K562 (cell line): ENCODE data around the gene POLR3A. TPM values are rescaled to one million over a fixed set of nuclear protein-coding genes. Genes with fewer than 3 reads are reported as not detected.

ENCODE experiments used
- ELF2 ChIP-seq: fragments of 250-450 bp; sonication (Bioruptor Pico); IDR thresholded peaks from 2 replicates; pipeline ENCODE4 v1.5.0; 2021; ENCODE audit warnings: mild to moderate bottlenecking
- ETV5 ChIP-seq: sonication (generic); formaldehyde crosslinking; IDR thresholded peaks from 2 replicates; pipeline ENCODE4 v1.4.0; 2020; ENCODE audit warnings: low read depth, mild to moderate bottlenecking, missing genetic modification reagents
- HNRNPH1 ChIP-seq: fragments of 200-400 bp; formaldehyde crosslinking; optimal IDR thresholded peaks from 2 replicates; pipeline ENCODE3; 2017; ENCODE audit warnings: low read depth, mild to moderate bottlenecking, low read length, moderate library complexity
- LCOR ChIP-seq: sonication (generic); formaldehyde crosslinking; IDR thresholded peaks from 2 replicates; pipeline ENCODE4 v1.8.0; 2022; ENCODE audit warnings: mild to moderate bottlenecking, missing genetic modification reagents
- MTA1 ChIP-seq: fragments of 450-650 bp; IDR thresholded peaks from 2 replicates; pipeline ENCODE4 v1.6.1; 2017; ENCODE audit warnings: borderline replicate concordance
- POLR2AphosphoS5 ChIP-seq: IDR thresholded peaks from 2 replicates; pipeline ENCODE4 v1.6.1; 2011; ENCODE audit warnings: mild to moderate bottlenecking, low read depth, low read length, moderate library complexity; ENCODE audit not compliant: control insufficient read depth, insufficient read depth
- SPI1 ChIP-seq: IDR thresholded peaks from 2 replicates; pipeline ENCODE4 v1.6.1; 2011; ENCODE audit warnings: low read depth, low read length, control low read depth, borderline replicate concordance
- THRA ChIP-seq: fragments of 450-650 bp; IDR thresholded peaks from 2 replicates; pipeline ENCODE4 v1.6.1; 2017; ENCODE audit warnings: mild to moderate bottlenecking, moderate library complexity
- ZBTB26 ChIP-seq: fragments of 450-650 bp; formaldehyde crosslinking; IDR thresholded peaks from 2 replicates; pipeline ENCODE4 v1.4.0; 2022; ENCODE audit warnings: missing genetic modification characterization
- ZBTB9 ChIP-seq: fragments of 450-650 bp; formaldehyde crosslinking; IDR thresholded peaks from 2 replicates; pipeline ENCODE4 v1.4.0; 2020; ENCODE audit warnings: mild to moderate bottlenecking, moderate library complexity
- ZNF239 ChIP-seq: fragments of 250-450 bp; sonication (Bioruptor Pico); IDR thresholded peaks from 2 replicates; pipeline ENCODE4 v1.4.0; 2020; ENCODE audit warnings: mild to moderate bottlenecking
- ZNF408 ChIP-seq: fragments of 250-450 bp; sonication (Bioruptor Pico); IDR thresholded peaks from 2 replicates; pipeline ENCODE4 v1.4.0; 2020; ENCODE audit warnings: low read depth, mild to moderate bottlenecking, moderate library complexity
- ZNF445 ChIP-seq: fragments of 250-450 bp; sonication (Bioruptor Pico); IDR thresholded peaks from 2 replicates; pipeline ENCODE4 v1.4.0; 2020; ENCODE audit warnings: low read depth, mild to moderate bottlenecking, moderate library complexity
- ZNF561 ChIP-seq: fragments of 450-650 bp; formaldehyde crosslinking; conservative IDR thresholded peaks from 2 replicates; pipeline ENCODE4 v1.4.0; 2020; ENCODE audit warnings: mild to moderate bottlenecking, moderate library complexity
- ZNF77 ChIP-seq: fragments of 250-450 bp; sonication (Bioruptor Pico); IDR thresholded peaks from 2 replicates; pipeline ENCODE4 v1.5.0; 2020
- polyA plus RNA-seq, 8 experiments: library from polyadenylated mRNA; depleted of rRNA in 4 of 8; stranded (reverse) in 5 of 8; unstranded in 3 of 8; fragments of >200 nt; fragmentation: Nextera tagmentation in 2 of 8; fragmentation: Illumina TruSeq in 1 of 8; extraction: Ambion mirVana in 2 of 8; extraction: Trizol in 1 of 8; gene quantifications; 2 replicates each; pipeline versions ENCODE4 v1.2.1 to v1.2.3, GENCODE V29; 2011 to 2014; ENCODE audit warnings: inconsistent platforms in 1 of 8, missing spikeins in 1 of 8
- total RNA-seq, 7 experiments: library from RNA; depleted of rRNA in 6 of 7; stranded (reverse); fragments of >200 nt in 6 of 7; fragmentation: Illumina TruSeq in 2 of 7; extraction: Trizol in 2 of 7; gene quantifications; 2 replicates each; pipeline versions ENCODE4 v1.2.1 to v1.2.3, GENCODE V29; 2011 to 2021; ENCODE audit warnings: low replicate concordance in 1 of 7
- TF ChIP-seq, protein P1 (sequence below): fragments of 250-450 bp; sonication (Bioruptor Pico); IDR thresholded peaks from 2 replicates; pipeline ENCODE4 v1.8.0; 2022; ENCODE audit warnings: inconsistent platforms, mild to moderate bottlenecking, moderate library complexity, borderline replicate concordance
- TF ChIP-seq, protein P2 (sequence below), 2 experiments: fragments of 450-650 bp in 1 of 2; sonication (generic) in 1 of 2; formaldehyde crosslinking in 1 of 2; IDR thresholded peaks in 1 of 2; conservative IDR thresholded peaks in 1 of 2; 2 replicates each; pipeline versions ENCODE4 v1.6.1 to v1.8.1; 2016 to 2023; ENCODE audit warnings: mild to moderate bottlenecking in 2 of 2, moderate library complexity in 2 of 2, inconsistent platforms in 1 of 2, missing genetic modification reagents in 1 of 2

POLR3A gene
- total and polyA plus RNA-seq, 9 of the 15 experiments (the other 6 are each of a cell fraction or from before 2014, with no cell fraction given), result 14.9 to 37.0 (median 26.7) TPM

DNA sequence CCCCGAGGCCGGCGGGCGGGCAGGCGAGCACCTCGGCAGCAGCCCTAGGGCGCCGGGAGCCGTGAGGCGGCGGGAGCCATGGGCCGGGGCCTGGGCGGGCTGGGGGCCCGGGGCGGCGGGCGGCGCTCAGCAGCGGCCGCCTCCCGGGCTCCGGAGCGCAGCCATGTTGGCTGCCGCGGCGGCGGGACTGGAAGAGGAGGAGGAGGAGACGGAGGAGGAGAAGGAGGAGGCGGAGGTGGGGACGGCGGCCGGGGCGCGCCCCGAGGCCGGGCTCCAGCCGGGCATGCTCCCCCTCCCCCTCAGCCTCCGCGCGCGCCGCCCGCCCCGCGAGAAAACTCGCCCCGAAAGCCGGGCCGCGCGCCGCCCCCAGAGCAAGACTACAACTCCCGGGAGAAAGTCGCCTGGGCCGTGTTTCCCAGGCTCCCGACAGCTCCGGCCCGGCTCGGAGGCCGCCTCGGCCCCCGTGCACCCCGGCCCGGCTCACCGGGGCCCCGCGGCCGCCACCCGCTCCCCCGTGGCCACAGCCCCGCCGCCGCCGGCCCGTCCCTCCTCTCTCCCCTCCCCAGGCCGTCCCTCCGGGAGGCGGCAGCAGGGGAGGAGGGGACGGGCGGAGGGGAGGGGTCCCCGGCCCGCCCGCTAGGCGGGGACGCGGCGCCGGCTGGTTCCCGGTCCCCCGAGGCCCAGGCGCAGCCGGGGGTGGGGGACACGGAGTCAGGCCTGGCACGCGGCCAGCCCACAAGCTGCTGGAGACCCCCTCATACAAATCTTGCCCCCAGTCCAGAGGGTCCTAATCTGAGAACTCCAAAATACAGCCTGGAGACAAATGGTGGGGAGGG, 102.5 kb downstream of the POLR3A start, which contains the start of gene DLG5 (continued):
- TF ChIP-seq THRA (no peak), ZBTB26 (CRISPR knock-in tag) (no peak), HNRNPH1 (no peak), LCOR (CRISPR knock-in tag) (no peak), ZNF561 (no peak), POLR2AphosphoS5 (0 out of 2 replicates have a peak, but pooled peaks have one; percentile 16), SPI1 (no peak), ZNF77 (CRISPR knock-in tag) (no peak), ZBTB9 (CRISPR knock-in tag) (peak; percentile 55; the same call in 1 of the 2 replicates), ZNF445 (CRISPR knock-in tag) (no peak), MTA1 (no peak), ETV5 (no peak), ZNF408 (CRISPR knock-in tag) (no peak), ZNF239 (CRISPR knock-in tag) (no peak), ELF2 (no peak)
- TF ChIP-seq, protein P1, sequence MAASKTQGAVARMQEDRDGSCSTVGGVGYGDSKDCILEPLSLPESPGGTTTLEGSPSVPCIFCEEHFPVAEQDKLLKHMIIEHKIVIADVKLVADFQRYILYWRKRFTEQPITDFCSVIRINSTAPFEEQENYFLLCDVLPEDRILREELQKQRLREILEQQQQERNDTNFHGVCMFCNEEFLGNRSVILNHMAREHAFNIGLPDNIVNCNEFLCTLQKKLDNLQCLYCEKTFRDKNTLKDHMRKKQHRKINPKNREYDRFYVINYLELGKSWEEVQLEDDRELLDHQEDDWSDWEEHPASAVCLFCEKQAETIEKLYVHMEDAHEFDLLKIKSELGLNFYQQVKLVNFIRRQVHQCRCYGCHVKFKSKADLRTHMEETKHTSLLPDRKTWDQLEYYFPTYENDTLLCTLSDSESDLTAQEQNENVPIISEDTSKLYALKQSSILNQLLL (CRISPR knock-in tag), result no peak
- TF ChIP-seq, protein P2, sequence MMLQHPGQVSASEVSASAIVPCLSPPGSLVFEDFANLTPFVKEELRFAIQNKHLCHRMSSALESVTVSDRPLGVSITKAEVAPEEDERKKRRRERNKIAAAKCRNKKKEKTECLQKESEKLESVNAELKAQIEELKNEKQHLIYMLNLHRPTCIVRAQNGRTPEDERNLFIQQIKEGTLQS (IDR thresholded peaks at IDR 0.05), result no peak
- TF ChIP-seq, protein P2 (CRISPR knock-in tag; conservative IDR thresholded peaks at IDR 0.05), result no peak
